ENCODE measurements around the gene ATP2B1.

Gene ATP2B1

GRCh38 chr12:89748791-89749190 lies 40.2 kb upstream of the ATP2B1 start:
- H3K4me3 ChIP-seq (replicated peaks; ENCODE audit: low read depth, low read length): no peak overlapping the region
- TF ChIP-seq CTCF (IDR thresholded peaks at IDR 0.05; ENCODE audit: low read length, missing control alignments): no peak
- DNase-seq (ENCODE audit: low read depth): no peak

- TF ChIP-seq CTCF (IDR thresholded peaks at IDR 0.05; ENCODE audit: low read length, missing control alignments): no peak
- DNase-seq (ENCODE audit: low read depth): no peak
- H3K4me3 ChIP-seq (replicated peaks; ENCODE audit: low read depth, low read length): no peak overlapping the region
Observed at GRCh38 chr12:89745286-89745685, 36.6 kb upstream of the ATP2B1 start.

- no peak overlapping the region for H3K4me3 ChIP-seq (replicated peaks; ENCODE audit: low read depth, low read length)
- TF ChIP-seq CTCF (IDR thresholded peaks at IDR 0.05; ENCODE audit: low read length, missing control alignments): no peak
- no peak for DNase-seq (ENCODE audit: low read depth)
Observed at GRCh38 chr12:89742337-89743022, 33.8 kb upstream of the ATP2B1 start.

- H3K4me3 ChIP-seq (replicated peaks; ENCODE audit: low read depth, low read length): no peak overlapping the region
- no peak for TF ChIP-seq CTCF (IDR thresholded peaks at IDR 0.05; ENCODE audit: low read length, missing control alignments)
- no peak for DNase-seq (ENCODE audit: low read depth)
Observed at GRCh38 chr12:89740943-89741342, 32.3 kb upstream of the ATP2B1 start.

GRCh38 chr12:89736995-89737394 lies 28.4 kb upstream of the ATP2B1 start:
- H3K4me3 ChIP-seq (replicated peaks; ENCODE audit: low read depth, low read length): no peak overlapping the region
- DNase-seq (ENCODE audit: low read depth): no peak
- TF ChIP-seq CTCF (IDR thresholded peaks at IDR 0.05; ENCODE audit: low read length, missing control alignments): no peak

GRCh38 chr12:89733579-89734201 lies 25.1 kb upstream of the ATP2B1 start:
- no peak for TF ChIP-seq CTCF (IDR thresholded peaks at IDR 0.05; ENCODE audit: low read length, missing control alignments)
- DNase-seq (ENCODE audit: low read depth): peak; percentile 88

GRCh38 chr12:89732522-89732921 lies 23.9 kb upstream of the ATP2B1 start:
- no peak for TF ChIP-seq CTCF (IDR thresholded peaks at IDR 0.05; ENCODE audit: low read length, missing control alignments)
- no peak overlapping the region for H3K4me3 ChIP-seq (replicated peaks; ENCODE audit: low read depth, low read length)
- DNase-seq (ENCODE audit: low read depth): no peak

More at GRCh38 chr12:89733579-89734201, 25.1 kb upstream of the ATP2B1 start:
- H3K4me3 ChIP-seq (replicated peaks; ENCODE audit: low read depth, low read length): no peak overlapping the region
